Spleen (tissue), 11 donors: ENCODE measurements around the gene FRG2. TPM values are rescaled to one million over a fixed set of nuclear protein-coding genes. Genes with fewer than 3 reads are reported as not detected.
"Not testable (repeated sequence)": the region's sequence is repeated elsewhere in the genome, so short reads cannot be mapped to it uniquely, and the experiment has no call there.

Source experiments
- DNase-seq: peaks from one replicate; pipeline ENCODE4 v3.0.0-alpha.2; 2020
- H3K27ac ChIP-seq, 8 donors: fragments of 200-600 bp; sonication (generic) in 7 of 8; 1 replicate in 4 of 8; 2 replicates in 4 of 8; pipeline versions ENCODE4 v1.5.0 to v1.8.0; 2016 to 2021; ENCODE audit warnings: inconsistent platforms in 4 of 8, mild to moderate bottlenecking in 4 of 8, moderate library complexity in 1 of 8
- H3K27me3 ChIP-seq, 7 donors: fragments of 200-600 bp; sonication (generic) in 6 of 7; replicated peaks in 1 of 7; 1 replicate in 4 of 7; 2 replicates in 3 of 7; pipeline versions ENCODE4 v1.5.0 to v1.8.0; 2016 to 2021; ENCODE audit warnings: inconsistent platforms in 3 of 7, mild to moderate bottlenecking in 1 of 7
- H3K36me3 ChIP-seq, 6 donors: fragments of 200-600 bp; sonication (generic) in 5 of 6; 1 replicate in 4 of 6; 2 replicates in 2 of 6; pipeline versions ENCODE4 v1.5.0 to v1.8.0; 2016 to 2021; ENCODE audit warnings: inconsistent platforms in 2 of 6
- H3K4me1 ChIP-seq, 6 donors: fragments of 200-600 bp; sonication (generic) in 5 of 6; 1 replicate in 3 of 6; 2 replicates in 3 of 6; pipeline versions ENCODE4 v1.5.0 to v1.8.0; 2016 to 2021; ENCODE audit warnings: inconsistent platforms in 3 of 6
- H3K4me3 ChIP-seq, 8 donors: fragments of 200-600 bp; sonication (generic) in 7 of 8; 1 replicate in 4 of 8; 2 replicates in 4 of 8; pipeline versions ENCODE4 v1.5.0 to v1.8.0; 2016 to 2021; ENCODE audit warnings: inconsistent platforms in 4 of 8, mild to moderate bottlenecking in 4 of 8, moderate library complexity in 2 of 8
- H3K9me3 ChIP-seq, 8 donors: fragments of 200-600 bp; sonication (generic) in 7 of 8; 1 replicate in 4 of 8; 2 replicates in 4 of 8; pipeline versions ENCODE4 v1.5.0 to v1.8.0; 2016 to 2021; ENCODE audit warnings: inconsistent platforms in 4 of 8
- POLR2A ChIP-seq, 3 donors: fragments of 450-650 bp; IDR thresholded peaks; one replicate each; pipeline ENCODE4 v1.5.1; 2017; ENCODE audit warnings: antibody characterized with exemption in 3 of 3, mild to moderate bottlenecking in 1 of 3
- POLR2AphosphoS5 ChIP-seq, 3 donors: sonication (generic); formaldehyde crosslinking; IDR thresholded peaks; one replicate each; pipeline ENCODE4 v1.5.1; 2017; ENCODE audit warnings: antibody characterized with exemption in 3 of 3
- WGBS, 5 donors: extraction: QIAGEN DNeasy Blood & Tissue Kit in 3 of 5; methylation state at CpG; one replicate each; pipeline versions ENCODE4 v1.1.5 to v1.1.7; 2013 to 2018; 5-methylcytosine and 5-hydroxymethylcytosine counted together
- intact Hi-C: fragments of 100-400 bp; cut with DNase I; formaldehyde crosslinking; loops from one replicate; pipeline ENCODE4 v1.15.0; 2023; ENCODE audit warnings: low total_unique reads
- polyA plus RNA-seq, 3 donors: library from polyadenylated mRNA; stranded (reverse); fragments of 200-250 nt; gene quantifications; one replicate each; pipeline ENCODE4 v1.2.1, GENCODE V29; 2013
- total RNA-seq, 7 donors: library from RNA; depleted of rRNA in 3 of 7; stranded (reverse); fragments of >200 nt in 3 of 7; fragmentation: NEBNext Ultra II Directional in 4 of 7; extraction: Animal tissue kit (Norgen Biotek cat#: 25700) in 4 of 7; gene quantifications; one replicate each; pipeline versions ENCODE4 v1.1.0 to v1.2.1, GENCODE V29; 2016 to 2021
- TF ChIP-seq, protein P1 (sequence below), 11 experiments: fragments of 200-600 bp in 7 of 11; fragments of 450-650 bp in 4 of 11; sonication (generic) in 4 of 11; IDR thresholded peaks in 8 of 11; conservative IDR thresholded peaks in 3 of 11; 1 replicate in 7 of 11; 2 replicates in 4 of 11; pipeline versions ENCODE4 v1.4.0 to v1.8.0; 2016 to 2021; ENCODE audit warnings: antibody characterized with exemption in 11 of 11, inconsistent platforms in 4 of 11, mild to moderate bottlenecking in 1 of 11
- donor health status: healthy with polysubstance abuse.
- donor health status: DM: no; HTN: no; CAD: no; lungs with moderate emphysema.
- donor health status: DM: no; HTN: no; CAD: no.
- donor health status: Bipolar disorder and iron deficiency.
- donor health status: healthy.
- donor health status: DM: no; HTN: no; CAD: no.
- donor health status: DM: yes; HTN: yes; CAD: no.

FRG2 gene
- total and polyA plus RNA-seq, 10 donors: not detected

DNA sequence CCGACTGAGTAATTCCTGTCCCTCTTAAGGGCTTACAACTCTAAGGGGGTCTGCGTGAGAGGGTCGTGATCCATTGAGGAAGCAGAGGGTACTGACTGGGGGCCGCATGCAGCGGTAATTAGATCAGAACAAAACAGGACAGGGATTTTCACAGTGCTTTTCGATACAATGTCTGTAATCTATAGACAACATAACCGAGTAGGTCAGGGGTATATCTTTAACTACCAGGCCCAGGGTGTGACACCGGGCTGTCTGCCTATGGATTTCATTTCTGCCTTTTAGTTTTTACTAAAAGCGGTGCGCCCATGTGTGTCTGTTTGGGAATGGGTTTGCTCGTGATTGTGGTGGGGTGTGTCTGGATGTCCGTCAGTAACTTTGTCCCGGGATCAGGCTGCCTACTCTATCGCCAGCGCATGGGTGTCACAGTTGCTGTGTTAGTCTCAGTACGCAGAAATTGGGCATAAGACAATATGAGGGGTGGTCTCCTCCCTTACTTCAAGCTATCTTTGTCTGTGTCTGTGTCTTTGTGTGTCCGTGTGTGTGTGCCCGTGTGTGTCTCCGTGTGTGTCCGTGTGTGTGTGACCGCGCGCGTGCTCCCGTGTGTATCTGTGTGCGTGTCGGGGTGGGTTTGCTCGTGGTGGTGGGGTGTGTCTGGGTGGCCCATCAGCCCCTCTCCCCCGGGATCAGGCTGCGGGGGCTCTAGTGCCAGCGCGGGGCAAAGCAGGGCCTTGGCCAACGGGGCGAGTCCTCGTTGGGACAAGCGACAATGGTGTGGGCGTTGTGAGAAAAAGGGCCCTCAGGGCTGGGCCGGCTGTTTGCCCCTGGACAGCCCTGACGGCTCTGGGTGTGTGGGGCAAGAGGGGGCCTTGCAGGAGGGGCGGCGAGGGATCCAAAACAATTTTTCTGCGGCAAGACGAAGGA lies 10.4 kb downstream of the FRG2 start:
- Histone ChIP-seq H3K4me1 (peaks cover 7 to 62% (median 31%) of the 10 kb centered on the region in 6 donors), H3K27ac (no peak overlapping the region), H3K36me3 (no peaks in the 10 kb centered on the region), H3K9me3 (no peaks in the 10 kb centered on the region), H3K27me3 (peaks cover 6 to 100% (median 72%) of the 10 kb centered on the region in 7 donors), H3K4me3 (peak overlapping the region in 1 of 8 donors; percentile 6)
- peak; percentile 54 for DNase-seq
- 19 to 29% (median 24%) methylated on average over 38 to 43 of the region's 43 CpGs for WGBS, 5 donors
- TF ChIP-seq POLR2AphosphoS5 (IDR thresholded peaks at IDR 0.05) (no peak), POLR2A (IDR thresholded peaks at IDR 0.05) (no peak)
- TF ChIP-seq, protein P1, sequence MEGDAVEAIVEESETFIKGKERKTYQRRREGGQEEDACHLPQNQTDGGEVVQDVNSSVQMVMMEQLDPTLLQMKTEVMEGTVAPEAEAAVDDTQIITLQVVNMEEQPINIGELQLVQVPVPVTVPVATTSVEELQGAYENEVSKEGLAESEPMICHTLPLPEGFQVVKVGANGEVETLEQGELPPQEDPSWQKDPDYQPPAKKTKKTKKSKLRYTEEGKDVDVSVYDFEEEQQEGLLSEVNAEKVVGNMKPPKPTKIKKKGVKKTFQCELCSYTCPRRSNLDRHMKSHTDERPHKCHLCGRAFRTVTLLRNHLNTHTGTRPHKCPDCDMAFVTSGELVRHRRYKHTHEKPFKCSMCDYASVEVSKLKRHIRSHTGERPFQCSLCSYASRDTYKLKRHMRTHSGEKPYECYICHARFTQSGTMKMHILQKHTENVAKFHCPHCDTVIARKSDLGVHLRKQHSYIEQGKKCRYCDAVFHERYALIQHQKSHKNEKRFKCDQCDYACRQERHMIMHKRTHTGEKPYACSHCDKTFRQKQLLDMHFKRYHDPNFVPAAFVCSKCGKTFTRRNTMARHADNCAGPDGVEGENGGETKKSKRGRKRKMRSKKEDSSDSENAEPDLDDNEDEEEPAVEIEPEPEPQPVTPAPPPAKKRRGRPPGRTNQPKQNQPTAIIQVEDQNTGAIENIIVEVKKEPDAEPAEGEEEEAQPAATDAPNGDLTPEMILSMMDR (IDR thresholded peaks at IDR 0.05 in 8 of 11, conservative IDR thresholded peaks at IDR 0.05 in 3 of 11): no peak
- intact Hi-C loops: no loop called here

DNA sequence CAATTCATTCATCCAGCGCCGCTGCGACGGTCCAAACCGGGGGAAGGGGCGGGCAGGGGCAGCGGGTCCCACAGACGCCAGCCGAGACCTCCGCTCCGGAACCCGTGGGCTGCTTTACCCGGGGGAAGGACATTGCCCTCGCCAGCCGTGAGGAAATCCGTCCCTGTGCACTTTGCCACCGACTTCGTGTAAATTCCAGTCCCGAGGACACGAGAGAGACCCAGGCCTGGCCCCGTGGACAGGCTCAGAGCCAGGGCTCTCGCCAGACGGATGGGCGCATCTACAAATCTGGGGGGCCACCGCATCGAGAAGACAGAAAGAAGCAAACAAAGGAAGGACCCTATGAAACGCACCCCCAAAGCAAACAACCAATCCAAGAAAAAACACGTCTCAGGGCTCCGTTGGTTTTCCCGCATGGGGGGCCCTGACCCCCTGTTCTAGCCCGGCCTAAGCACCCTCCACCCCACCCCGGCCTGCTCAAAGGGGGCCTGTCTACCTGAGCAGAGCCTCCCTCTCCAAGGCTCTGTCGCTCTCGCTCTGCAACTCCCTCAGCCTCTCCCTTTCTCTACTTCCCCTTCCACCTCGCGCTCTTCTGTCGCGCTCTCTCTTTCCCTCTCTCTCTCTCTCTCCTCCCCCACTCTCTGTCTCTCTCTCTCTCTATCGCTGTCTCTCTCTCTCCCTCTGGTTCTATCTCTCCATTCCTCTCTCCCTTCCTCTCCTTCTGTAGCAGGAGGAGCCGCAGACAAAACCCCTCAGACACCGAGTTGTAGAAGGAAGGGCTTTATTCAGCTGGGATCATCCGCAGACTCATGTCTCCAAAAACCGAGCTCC lies 11.3 kb downstream of the FRG2 start:
- H3K27me3 ChIP-seq: peaks cover 6 to 95% (median 64%) of the 10 kb centered on the region in 7 donors
- intact Hi-C loops: no loop called here
- 13 to 30% (median 16%) methylated on average over 27 to 43 of the region's 43 CpGs for WGBS, 5 donors

DNA sequence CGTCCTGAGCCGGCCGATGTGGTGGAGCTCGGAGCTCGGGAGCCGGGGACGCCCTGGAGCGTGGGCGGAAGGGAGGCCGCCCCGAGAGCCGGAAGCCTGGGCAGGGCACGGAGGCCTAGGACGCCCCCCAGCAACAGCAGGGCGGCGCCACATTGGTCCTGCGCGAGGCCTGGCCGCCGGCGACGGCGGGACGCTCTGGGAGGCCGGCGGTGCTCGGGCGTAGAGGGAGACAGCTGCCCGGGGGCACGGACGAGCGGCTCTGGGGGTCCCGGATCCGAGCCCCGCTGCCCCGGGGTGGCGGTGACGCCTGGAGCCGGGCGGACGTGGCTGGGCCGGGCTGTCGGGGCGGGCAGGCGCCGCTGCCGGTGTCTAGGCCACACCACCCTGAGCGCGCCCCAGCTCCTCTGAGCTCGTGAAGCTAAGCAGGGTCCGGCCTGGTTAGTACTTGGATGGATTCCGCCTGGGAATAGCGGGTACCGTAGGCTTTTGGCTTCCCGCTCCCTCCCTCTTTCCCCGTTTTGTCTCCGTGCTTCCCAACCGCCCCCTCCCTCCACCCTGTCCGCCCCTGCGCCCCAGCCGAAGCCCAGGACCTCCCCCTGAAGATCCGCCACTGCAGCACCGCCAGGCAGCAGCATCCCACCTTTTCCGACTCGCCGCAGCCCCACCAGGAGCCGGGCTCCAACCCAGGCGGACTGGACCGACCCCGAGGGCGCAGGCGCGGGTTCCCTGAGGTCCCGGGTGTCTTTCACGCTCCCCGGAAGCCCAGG lies 12.1 kb downstream of the FRG2 start:
- TF ChIP-seq POLR2A (IDR thresholded peaks at IDR 0.05): no peak
- TF ChIP-seq POLR2AphosphoS5 (IDR thresholded peaks at IDR 0.05): no peak
- TF ChIP-seq, protein P1 (IDR thresholded peaks at IDR 0.05 in 8 of 11, conservative IDR thresholded peaks at IDR 0.05 in 3 of 11): no peak
- peak; percentile 73 for DNase-seq
- Histone ChIP-seq H3K9me3 (no peaks in the 10 kb centered on the region), H3K36me3 (no peaks in the 10 kb centered on the region), H3K27me3 (peaks cover 6 to 92% (median 58%) of the 10 kb centered on the region in 7 donors), H3K27ac (no peak overlapping the region), H3K4me3 (peak overlapping the region; percentile 4 to 65 (median 27)), H3K4me1 (peaks cover 3 to 47% (median 19%) of the 10 kb centered on the region in 6 donors)
- WGBS, 5 donors: 4 to 14% (median 11%) methylated on average over 36 to 76 of the region's 76 CpGs
- intact Hi-C loops: no loop called here

More for the DNA sequence above, 11.3 kb downstream of the FRG2 start:
- no peak overlapping the region for H3K27ac ChIP-seq
- H3K9me3 ChIP-seq: no peaks in the 10 kb centered on the region
- TF ChIP-seq POLR2AphosphoS5 (IDR thresholded peaks at IDR 0.05): no peak
- no peak for TF ChIP-seq POLR2A (IDR thresholded peaks at IDR 0.05)
- TF ChIP-seq, protein P1 (IDR thresholded peaks at IDR 0.05 in 8 of 11, conservative IDR thresholded peaks at IDR 0.05 in 3 of 11): no peak
- H3K4me1 ChIP-seq: peaks cover 3 to 55% (median 24%) of the 10 kb centered on the region in 6 donors
- no peak for DNase-seq
- no peaks in the 10 kb centered on the region for H3K36me3 ChIP-seq
- H3K4me3 ChIP-seq: peak overlapping the region in 4 of 8 donors; percentile 14 to 65 (median 28)

DNA sequence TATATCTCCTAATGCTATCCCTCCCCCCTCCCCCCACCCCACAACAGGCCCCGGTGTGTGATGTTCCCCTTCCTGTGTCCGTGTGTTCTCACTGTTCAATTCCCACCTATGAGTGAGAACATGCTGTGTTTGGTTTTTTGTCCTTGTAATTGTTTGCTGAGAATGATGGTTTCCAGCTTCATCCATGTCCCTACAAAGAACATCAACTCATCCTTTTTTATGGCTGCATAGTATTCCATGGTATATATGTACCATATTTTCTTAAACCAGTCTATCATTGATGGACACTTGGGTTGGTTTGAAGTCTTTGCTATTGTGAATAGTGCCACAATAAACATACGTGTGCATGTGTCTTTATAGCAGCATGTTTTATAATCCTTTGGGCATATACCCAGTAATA lies 37.1 kb downstream of the FRG2 start:
- H3K9me3 ChIP-seq, H3K27me3 ChIP-seq, H3K36me3 ChIP-seq, H3K4me1 ChIP-seq, DNase-seq, intact Hi-C loops, H3K4me3 ChIP-seq, H3K27ac ChIP-seq: not testable (repeated sequence)
- 43 to 85% (median 82%) methylated on average over 2 to 3 of the region's 3 CpGs for WGBS, 5 donors
